HG02642 (cell line): ENCODE data around the gene TMEM202.
"Not testable (repeated sequence)": the region's sequence is repeated elsewhere in the genome, so short reads cannot be mapped to it uniquely, and the experiment has no call there.

Source experiments
- ATAC-seq: cut with Tn5 transposase; IDR thresholded peaks from one replicate; pipeline ENCODE4 v1.9.1; 2021; ENCODE audit warnings: mild to moderate bottlenecking; ENCODE audit not compliant: unreplicated experiment, poor library complexity

The TMEM202 gene, protein sequence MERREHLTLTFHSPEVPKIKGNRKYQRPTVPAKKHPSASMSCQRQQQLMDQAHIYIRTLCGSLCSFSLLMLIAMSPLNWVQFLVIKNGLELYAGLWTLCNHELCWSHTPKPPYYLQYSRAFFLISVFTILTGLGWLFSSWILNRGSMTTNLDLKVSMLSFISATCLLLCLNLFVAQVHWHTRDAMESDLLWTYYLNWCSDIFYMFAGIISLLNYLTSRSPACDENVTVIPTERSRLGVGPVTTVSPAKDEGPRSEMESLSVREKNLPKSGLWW

DNA sequence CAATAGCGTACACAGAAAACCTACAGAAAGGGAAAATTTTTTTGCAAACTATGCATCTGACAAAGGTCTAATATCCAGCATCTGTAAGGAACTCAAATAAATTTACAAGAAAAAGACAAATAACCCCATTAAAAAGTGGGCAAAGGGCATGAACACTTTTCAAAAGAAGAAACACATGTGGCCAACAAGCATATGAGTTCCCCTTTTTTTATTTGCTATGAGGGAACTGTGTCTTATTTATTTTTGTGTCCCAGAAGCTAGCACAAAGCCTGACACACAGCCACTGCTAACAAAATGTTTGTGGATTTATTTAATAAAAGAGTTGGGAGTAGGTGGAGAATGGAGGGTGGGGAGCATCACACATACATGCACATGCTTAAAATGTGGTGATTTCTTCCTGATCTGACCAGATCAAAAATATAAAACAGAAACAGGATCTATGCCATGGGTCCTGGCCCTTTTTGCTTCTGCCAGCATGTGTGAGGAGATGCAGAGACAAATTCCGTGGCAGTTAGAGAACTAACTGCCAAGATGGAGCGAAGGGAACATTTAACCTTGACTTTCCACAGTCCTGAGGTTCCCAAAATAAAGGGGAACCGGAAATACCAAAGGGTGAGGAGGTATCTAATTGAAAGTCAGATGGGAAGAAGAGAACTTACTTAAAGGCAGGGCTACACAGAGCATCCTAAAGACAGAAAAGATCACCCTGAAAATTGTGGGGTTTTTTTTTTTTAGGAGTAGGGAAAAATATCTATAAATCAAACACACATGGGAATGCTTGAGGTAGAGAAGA is at the start of gene TMEM202:
TMEM202 (plus strand) TSS at position 510 of the 793 bp plus-strand sequence; CDS start at position 532, 22 bp downstream.
- ATAC-seq = no peak

DNA sequence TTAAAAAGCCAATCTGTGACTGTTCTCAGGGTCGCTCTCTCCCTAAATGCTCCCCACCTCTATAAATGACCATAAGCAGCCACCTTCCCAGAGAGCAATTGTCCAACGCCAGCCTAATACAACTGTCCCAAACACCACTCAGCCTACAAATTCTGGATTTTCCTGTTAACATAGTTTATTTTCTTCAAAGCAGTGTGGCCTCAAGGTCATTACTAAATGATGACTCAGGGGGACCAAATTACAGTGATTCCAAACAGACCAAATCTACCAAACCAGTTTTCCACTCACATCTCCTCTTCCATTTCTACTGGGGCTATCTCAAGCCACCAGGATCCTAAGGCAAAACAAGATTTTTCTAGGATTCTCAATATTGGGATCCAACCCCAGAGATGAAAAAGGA is 44.8 kb upstream of the TMEM202 start:
- no peak for ATAC-seq

DNA sequence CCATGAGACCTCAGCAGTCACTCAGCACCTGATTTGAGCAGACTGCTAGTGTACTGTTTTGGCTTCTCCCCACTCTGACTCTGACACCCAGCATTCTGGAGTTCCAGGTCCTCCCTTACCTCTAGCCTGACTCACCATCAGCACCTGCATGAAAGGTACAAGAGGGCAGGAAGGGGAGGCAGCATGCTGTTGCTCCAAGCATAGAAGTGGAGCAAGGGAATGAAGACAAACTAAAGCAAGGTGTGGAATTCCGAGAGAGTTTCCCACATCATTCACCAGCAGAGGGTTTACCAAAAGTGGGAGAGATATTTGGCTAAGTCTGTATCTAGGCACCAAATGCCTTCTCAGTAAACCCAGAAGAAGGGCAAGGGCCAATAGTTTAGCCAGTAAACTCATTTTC is 43.6 kb upstream of the TMEM202 start:
- no peak for ATAC-seq

DNA sequence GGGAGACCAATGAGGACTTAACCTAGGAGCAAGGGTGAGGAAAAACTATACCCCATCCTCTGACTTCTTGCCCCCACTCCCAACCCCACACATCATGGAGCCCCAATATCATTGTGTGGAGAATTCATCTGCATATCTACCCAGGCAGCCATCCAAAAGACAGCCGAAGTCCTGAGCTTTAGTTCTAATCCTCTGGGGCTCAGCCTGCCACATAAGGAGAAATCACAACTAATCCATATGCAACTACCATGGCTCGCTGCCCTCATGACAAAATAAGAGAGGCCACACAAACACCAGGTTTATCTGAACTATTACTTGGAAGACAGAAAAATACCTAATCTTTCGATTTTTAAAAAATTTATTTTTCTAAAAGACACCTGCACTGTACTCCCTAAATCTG is 40.0 kb upstream of the TMEM202 start:
- ATAC-seq = no peak

DNA sequence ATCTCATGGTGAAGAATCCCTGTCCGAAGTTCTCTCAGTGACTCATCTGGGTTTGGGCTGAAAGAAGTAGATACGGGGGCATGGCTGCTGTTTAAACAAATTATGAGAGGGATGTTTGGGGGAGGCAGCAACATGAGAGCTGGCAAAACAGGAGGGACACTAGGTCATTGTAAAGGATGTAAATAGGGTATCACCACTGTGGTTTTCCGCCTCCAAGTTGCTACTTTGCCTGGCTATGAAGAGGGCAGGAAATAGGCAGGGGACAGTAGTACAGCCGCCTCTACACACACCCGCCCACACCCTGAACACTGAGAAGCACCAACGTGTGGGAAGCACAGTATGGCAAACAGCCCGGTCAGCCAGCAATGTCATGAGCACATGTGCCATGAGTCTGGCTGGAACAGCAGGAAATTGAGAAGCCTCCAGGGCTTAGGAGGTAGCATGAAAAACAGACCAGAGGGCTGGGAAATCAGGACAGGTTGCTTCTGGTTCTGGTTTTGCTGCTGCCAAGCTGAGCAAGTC is 39.4 kb upstream of the TMEM202 start:
- no peak for ATAC-seq

DNA sequence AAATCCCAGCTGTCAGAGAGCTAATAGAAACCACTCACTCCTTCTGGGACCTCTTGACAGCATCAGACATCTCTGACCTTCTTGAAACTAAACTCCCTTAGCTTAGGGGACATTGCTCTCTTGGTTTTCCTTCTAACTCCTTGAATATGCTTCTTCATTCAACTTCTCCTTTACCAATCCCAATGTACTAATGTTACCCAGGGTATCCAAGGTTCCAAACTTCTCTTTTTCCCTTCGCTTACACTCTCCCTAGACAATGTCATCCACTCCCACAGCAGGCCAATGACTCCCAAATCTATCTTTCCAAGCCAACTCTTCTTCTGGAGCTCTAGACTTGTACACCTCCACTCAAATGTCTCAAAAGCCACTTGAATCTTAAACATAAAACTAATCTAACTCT is 36.9 kb upstream of the TMEM202 start:
- no peak for ATAC-seq

DNA sequence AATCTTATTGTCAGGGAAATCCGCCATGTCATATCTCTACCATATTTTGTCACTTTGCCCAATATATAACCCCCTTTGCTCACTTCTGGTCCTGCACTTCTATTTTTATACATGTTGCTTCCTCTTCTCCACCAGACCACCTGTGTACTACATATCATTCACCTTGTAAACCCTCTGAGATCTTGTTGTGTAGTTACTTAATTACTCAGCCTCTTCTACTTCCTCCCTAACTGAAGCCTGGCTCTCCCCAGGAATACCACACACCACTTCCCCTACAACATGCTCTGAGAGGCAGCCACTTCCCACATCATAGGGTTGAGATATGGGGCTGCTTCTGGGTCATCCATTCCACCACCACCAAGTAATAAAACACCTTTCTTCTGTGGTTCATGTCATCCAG is 32.3 kb upstream of the TMEM202 start:
- peak; percentile 78 for ATAC-seq

DNA sequence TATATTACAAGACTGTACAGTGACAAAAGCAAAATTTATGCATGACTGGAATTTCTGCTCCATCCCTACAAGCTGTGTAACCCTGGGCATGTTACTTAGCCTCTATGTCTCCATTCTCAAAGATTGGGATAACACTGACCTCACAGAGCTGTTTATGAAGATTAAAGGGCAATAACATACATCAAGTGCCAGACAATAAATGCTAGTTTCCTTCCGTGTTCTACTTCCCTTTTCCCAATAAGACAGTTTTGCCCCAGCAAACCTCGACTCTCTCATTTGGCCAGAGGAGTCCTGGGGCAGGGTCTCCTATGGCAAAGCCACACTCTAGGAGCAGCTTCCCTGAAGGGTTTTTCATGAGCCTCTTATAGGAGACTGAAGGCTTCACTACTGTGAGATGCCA is 29.8 kb upstream of the TMEM202 start:
- no peak for ATAC-seq

DNA sequence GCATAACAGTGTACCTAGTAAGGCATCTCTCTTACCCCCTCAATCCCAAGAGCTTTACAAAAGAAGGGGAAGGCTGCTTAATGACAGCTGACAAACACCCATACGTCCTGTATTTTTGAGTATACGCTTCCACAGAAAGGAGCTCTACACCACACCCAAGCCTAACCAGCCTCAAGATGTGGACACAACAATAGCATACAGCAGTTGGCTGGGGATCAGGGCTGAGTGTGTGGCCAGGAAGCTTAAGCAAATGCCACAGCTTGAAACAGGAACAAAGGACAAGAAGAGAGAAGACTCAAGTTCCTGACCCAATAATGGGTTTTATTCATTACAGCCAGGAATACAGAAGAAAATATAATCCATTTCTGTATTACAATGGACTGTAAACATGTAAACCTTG is 29.2 kb upstream of the TMEM202 start:
- ATAC-seq = no peak

DNA sequence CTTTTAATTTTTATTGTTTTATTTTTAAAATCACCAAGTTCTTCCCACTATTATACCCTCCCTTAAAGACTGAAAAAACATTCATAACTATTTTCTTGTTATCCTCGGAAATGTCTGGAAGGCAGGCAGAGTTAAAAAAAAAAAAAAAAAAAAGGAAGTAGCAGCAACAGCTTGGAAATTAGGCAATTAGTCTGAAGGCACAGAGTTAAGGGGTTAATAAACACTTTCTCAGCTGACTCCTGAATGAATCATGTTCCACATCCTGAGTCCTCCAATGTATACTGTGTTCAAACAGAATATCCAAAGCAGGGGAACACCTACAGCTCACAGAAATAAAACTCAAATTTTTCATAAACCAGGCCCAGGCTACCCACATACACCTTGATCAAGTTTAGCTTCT is 28.1 kb upstream of the TMEM202 start:
- ATAC-seq = no peak

DNA sequence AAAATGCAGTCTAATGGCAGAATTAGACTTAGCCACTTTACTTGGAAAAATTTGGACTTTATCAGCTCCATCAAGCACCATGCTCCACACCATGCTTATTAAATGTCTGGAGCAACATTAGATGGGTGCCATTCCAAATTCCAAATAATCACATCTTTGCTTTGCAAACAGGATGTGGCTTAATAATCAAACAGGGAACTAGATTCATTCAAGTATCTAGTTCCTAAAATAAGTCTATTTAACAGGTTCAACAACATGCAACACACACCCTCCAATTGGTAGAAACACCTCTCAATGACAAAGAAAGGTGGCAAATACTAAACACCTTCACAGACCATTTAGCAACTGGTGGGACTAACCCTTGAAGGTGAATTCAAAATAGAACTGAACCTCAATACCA is 25.7 kb upstream of the TMEM202 start:
- ATAC-seq = no peak

DNA sequence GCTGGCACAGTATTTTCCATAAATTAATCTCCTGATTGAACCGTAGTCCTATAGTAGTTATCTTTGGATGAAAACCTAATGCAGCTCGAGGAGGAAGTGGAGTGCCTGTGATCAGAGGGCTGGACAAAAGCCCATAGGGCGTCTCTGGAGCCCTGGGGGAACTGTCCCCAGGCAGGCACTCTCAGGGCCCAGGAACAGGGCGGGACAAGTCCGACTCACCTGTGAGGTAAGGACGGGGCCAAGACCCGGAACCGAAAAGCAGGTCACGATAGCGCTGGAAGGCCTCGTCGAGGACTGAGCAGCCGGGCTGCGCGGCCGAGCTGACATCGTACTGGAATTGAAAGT is 22.6 kb upstream of the TMEM202 start:
- ATAC-seq = peak; percentile 52

DNA sequence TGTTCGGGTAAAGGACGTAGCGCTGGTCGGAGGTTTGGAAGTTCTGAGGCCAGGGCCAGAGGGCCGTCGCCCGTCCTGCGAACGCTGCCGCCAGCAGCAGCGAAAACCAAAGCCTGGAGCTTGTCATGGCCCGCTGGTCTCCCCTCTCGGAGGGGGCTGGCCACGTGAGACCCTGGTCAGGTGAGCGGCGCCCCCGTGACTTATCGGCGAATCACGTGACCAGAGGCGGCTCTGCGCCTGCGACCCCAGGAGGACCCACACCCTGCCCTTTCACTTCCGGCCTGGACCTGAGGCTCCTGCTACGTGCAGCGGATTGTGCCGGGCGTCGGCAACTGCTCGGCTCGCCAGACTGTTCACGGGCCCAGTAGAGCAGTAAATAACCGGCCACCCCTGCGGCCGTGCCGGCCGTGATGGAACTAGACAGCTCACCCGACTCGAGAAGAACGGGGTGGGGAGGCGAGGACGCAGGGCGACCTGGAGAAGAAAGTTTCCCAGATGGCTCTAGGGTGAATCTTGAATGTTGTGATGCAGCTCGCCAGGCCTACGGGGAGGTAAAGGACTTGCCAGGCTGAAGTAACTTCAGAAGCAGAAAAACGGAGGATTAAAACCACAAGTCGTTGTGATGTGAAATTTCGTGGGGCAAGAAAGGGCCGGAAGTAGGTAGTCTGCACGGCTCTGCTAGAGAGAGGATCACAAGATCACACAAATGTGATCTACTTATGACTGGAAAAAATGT is 22.1 kb upstream of the TMEM202 start, which contains the start of gene HEXA:
HEXA (minus strand) TSS at position 169 of the 736 bp plus-strand sequence; CDS start at position 127, 42 bp downstream.
- peak; percentile 90 for ATAC-seq

DNA sequence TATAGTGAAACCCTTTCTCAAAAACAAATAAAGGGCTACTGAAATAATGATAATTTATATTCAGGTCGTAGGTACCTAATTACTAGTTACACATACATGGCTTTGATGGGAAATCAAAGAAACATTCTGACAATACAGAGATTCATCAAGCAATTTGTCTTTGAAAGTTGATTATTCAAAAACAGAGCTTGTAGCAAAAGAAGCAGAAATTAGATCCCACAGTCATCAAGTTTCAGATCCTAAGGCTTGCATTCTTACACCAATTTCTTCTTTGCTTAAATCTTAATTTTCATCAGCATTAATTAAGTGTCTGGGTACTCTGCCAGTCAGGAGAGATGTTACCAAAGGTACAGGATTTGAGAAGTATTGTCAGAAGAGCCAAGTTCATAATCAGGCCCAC is 20.8 kb upstream of the TMEM202 start:
- ATAC-seq = no peak

DNA sequence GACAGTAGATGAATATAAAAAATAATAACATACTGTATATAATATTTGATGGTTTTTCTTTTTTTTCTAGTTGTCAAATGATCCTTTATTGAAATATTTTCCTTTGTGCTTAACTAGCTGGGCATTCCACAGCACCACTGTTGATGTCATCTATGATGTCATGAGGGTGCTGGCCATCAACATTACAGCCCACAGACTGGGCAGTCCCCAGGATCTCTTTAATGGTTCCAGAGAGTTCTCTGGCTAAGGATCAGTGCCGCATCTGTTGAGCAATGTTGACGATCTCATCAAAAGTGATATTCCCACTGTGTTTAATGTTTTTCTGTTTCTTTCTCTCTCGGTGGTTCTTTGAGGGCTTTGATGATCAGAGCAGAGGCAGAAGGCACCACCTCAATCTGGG is 19.0 kb upstream of the TMEM202 start:
- ATAC-seq = not testable (repeated sequence)

DNA sequence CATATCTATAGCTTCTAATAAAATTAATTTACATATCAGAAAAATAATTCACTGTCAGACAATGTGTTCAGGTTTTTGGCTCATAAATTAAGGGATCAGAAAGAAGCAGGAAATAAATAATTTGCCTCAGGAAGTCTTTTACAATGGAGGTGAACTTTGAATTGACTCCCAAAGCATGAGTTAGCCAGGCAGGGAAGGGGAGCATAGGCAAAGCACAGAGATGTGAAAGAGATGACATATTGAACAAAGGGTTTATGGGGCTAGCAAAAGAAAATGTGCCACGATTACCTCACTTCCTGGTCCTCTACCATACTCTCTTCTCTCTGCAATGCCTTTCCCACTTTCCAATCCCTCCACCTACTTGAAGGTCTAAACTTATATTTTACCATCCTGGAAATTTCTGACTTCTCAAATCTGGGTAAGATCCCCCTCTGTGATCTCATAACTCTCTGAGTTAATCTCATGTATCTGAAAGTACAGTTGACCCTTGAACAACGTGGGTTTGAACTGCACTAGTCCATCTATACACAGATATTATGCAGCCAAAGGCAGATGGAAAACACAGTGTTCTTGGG is 18.2 kb upstream of the TMEM202 start:
- no peak for ATAC-seq

DNA sequence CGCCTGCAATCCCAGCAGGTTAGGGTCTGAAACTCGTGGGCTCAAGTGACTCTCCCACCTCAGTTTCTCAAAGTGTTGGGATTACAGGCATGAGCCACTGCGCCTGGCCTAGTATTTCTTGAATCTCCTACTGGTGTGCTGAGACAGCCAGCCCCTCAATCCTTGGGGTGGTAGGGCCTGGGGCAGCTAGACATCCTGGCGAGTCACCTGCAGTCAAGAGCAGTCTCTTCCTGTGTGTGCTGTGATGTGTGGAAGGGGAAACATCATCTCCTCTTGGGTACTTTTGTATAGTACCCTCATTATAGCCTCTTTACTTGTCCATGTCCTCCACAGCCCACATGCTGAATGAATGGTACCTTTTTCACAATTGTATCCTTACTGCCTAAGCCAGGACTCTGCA is 17.4 kb upstream of the TMEM202 start:
- no peak for ATAC-seq

DNA sequence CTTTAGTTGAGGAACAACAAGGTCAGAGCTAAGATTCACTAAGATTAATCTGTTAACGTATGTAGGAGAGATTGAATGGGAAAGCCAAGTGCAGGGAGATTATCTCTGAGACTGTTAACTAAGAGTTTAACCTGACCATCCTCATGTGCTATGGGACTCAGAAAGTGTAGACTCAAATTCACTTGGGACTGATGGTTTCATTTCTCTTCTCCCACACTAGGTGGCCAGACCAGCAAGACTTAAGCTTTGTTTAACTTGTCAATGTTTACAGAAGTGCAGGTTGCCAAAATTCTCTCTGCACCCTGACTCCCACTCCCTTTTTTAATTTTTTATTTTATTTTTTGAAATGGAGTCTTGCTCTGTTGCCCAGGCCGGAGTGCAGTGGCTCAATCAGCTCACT is 16.0 kb upstream of the TMEM202 start:
- no peak for ATAC-seq

DNA sequence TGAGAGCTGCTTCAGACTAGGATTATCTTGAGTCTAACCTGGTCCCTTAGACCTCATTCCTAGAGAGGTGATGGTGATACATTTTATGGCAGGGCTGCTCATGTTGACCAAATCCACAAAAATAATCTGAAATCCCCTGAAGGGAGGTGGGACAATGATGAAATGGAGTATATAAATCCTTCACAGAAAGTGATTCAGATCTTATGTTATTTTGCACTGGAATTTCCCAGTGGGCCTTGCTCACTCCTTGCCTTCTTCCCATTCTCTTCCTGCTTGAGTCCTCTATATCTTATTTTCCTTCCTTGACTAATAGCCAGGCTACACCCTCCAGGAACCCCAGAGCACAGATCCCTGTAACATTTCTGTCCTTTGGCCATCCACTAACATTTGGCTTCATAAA is 10.4 kb upstream of the TMEM202 start:
- ATAC-seq = no peak

DNA sequence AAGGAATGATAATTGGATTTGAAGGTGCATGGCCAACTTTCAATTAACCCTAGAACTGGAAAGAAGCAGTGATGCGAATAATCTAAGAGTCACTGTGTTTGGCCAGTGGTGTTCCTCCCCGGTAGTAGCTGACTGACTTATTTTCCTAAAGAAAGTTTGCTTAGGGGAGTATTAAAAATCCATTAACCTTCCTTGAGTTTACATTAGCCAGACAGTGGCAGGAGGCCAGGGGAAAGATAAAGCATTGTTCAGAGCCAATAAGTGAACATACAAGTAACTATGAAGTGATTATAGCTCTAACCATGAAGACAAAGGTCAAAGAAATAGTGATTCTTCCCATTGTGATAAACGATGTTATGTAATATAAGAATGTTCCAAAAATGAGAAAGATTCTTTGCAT is 8.9 kb upstream of the TMEM202 start:
- ATAC-seq = no peak

DNA sequence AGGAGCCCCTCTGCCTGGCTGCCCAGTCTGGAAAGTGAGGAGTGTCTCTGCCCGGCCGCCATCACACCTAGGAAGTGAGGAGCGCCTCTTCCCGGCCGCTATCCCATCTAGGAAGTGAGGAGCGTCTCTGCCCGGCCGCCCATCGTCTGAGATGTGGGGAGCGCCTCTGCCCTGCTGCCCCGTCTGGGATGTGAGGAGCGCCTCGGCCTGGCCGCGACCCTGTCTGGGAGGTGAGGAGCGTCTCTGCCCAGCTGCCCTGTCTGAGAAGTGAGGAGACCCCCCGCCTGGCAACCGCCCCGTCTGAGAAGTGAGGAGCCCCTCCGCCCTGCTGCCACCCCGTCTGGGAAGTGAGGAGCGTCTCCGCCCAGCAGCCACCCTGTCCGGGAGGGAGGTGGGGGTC is 1.8 kb upstream of the TMEM202 start:
- ATAC-seq = not testable (repeated sequence)
